ENCODE data around the gene DLAT. TPM values are rescaled to one million over a fixed set of nuclear protein-coding genes. Genes with fewer than 3 reads are reported as not detected.

The DLAT gene
- polyA plus RNA-seq, 3 donors, result 5.8 to 14.6 (median 11.5) TPM

GRCh38 chr11:112017538-112017937 lies 7.7 kb upstream of the DLAT start:
- no peak overlapping the region for H3K4me3 Mint-ChIP-seq
- DNase-seq, result no peak
- no peaks in the 10 kb centered on the region for H3K79me2 ChIP-seq (ENCODE audit: insufficient read depth, low read length)
- no peaks in the 10 kb centered on the region for H3K9me3 ChIP-seq (replicated peaks in 1 of 2; ENCODE audit: control insufficient read depth in 1 of 2, insufficient read depth in 1 of 2, low read length in 2 of 2)
- no peak overlapping the region for H2AFZ ChIP-seq (ENCODE audit: insufficient read depth, low read depth, low read length, poor library complexity, severe bottlenecking)
- no peak overlapping the region for H3K4me2 ChIP-seq (replicated peaks; ENCODE audit: extremely low read depth, low read length, poor library complexity, severe bottlenecking)
- no peak overlapping the region for H3K9ac ChIP-seq (ENCODE audit: insufficient read depth, low read length, poor library complexity, severe bottlenecking)
- no peak for TF ChIP-seq CTCF (IDR thresholded peaks at IDR 0.05)
- H3K9me3 Mint-ChIP-seq, result no peaks in the 10 kb centered on the region
- no peaks in the 10 kb centered on the region for H3K4me1 Mint-ChIP-seq
- H3K27me3 ChIP-seq (ENCODE audit: control insufficient read depth in 2 of 2, insufficient read depth in 2 of 2, low read length in 2 of 2), result no peaks in the 10 kb centered on the region
- WGBS (ENCODE audit: insufficient coverage), result 96% methylated on average over 3 of the region's 4 CpGs
- H3K36me3 ChIP-seq (replicated peaks in 1 of 2; ENCODE audit: control insufficient read depth in 1 of 2, insufficient read depth in 2 of 2, low read length in 2 of 2), result no peaks in the 10 kb centered on the region
- intact Hi-C loops (cut with micrococcal nuclease), result no loop called here
- H3K4me1 ChIP-seq (ENCODE audit: control insufficient read depth in 1 of 2, insufficient read depth in 2 of 2, low read length in 2 of 2), result no peaks in the 10 kb centered on the region
- no peak overlapping the region for H3K4me3 ChIP-seq (replicated peaks in 1 of 3; ENCODE audit: low read depth in 2 of 3, low read length in 3 of 3)
- H3K27me3 Mint-ChIP-seq (ENCODE audit: low read depth in 3 of 3), result peaks cover 0 to 3% (median 0%) of the 10 kb centered on the region in 3 donors
- no peaks in the 10 kb centered on the region for H3K36me3 Mint-ChIP-seq
- H4K20me1 ChIP-seq (ENCODE audit: insufficient read depth, low read length), result no peaks in the 10 kb centered on the region
- no peak overlapping the region for H3K27ac ChIP-seq (ENCODE audit: low read depth in 1 of 2, low read length in 2 of 2)
- no peak overlapping the region for H3K27ac Mint-ChIP-seq

- no peak overlapping the region for H3K27ac ChIP-seq (ENCODE audit: low read depth in 1 of 2, low read length in 2 of 2)
- no peak overlapping the region for H3K4me2 ChIP-seq (replicated peaks; ENCODE audit: extremely low read depth, low read length, poor library complexity, severe bottlenecking)
- no peak overlapping the region for H2AFZ ChIP-seq (ENCODE audit: insufficient read depth, low read depth, low read length, poor library complexity, severe bottlenecking)
- Mint-ChIP-seq H3K4me3 (no peak overlapping the region), H3K36me3 (no peaks in the 10 kb centered on the region), H3K4me1 (peaks cover 4% of the 10 kb centered on the region), H3K27ac (no peak overlapping the region), H3K9me3 (no peaks in the 10 kb centered on the region), H3K27me3 (ENCODE audit: low read depth in 3 of 3) (peaks cover 0 to 3% (median 0%) of the 10 kb centered on the region in 3 donors)
- H3K36me3 ChIP-seq (replicated peaks in 1 of 2; ENCODE audit: control insufficient read depth in 1 of 2, insufficient read depth in 2 of 2, low read length in 2 of 2), result no peaks in the 10 kb centered on the region
- 89% methylated on average over 4 of the region's 5 CpGs for WGBS (ENCODE audit: insufficient coverage)
- TF ChIP-seq CTCF (IDR thresholded peaks at IDR 0.05), result no peak
- peaks cover 3% of the 10 kb centered on the region in 2 donors for H3K4me1 ChIP-seq (ENCODE audit: control insufficient read depth in 1 of 2, insufficient read depth in 2 of 2, low read length in 2 of 2)
- no peaks in the 10 kb centered on the region for H3K27me3 ChIP-seq (ENCODE audit: control insufficient read depth in 2 of 2, insufficient read depth in 2 of 2, low read length in 2 of 2)
- no peaks in the 10 kb centered on the region for H4K20me1 ChIP-seq (ENCODE audit: insufficient read depth, low read length)
- H3K9me3 ChIP-seq (replicated peaks in 1 of 2; ENCODE audit: control insufficient read depth in 1 of 2, insufficient read depth in 1 of 2, low read length in 2 of 2), result no peaks in the 10 kb centered on the region
- intact Hi-C loops (cut with micrococcal nuclease), result no loop called here
- H3K9ac ChIP-seq (ENCODE audit: insufficient read depth, low read length, poor library complexity, severe bottlenecking), result no peak overlapping the region
- no peak overlapping the region for H3K4me3 ChIP-seq (replicated peaks in 1 of 3; ENCODE audit: low read depth in 2 of 3, low read length in 3 of 3)
- DNase-seq, result no peak
- H3K79me2 ChIP-seq (ENCODE audit: insufficient read depth, low read length), result peaks cover 2% of the 10 kb centered on the region
These were observed 6.1 kb upstream of the DLAT start for GRCh38 chr11:112019066-112019465.
